Mucosa of gallbladder (tissue), 1 donor: ENCODE results near the gene PPM1K. TPM values are rescaled to one million over a fixed set of nuclear protein-coding genes. Genes with fewer than 3 reads are reported as not detected.
"Not testable (repeated sequence)": the region's sequence is repeated elsewhere in the genome, so short reads cannot be mapped to it uniquely, and the experiment has no call there.

ENCODE experiments used
- DNase-seq: peaks from one replicate; pipeline ENCODE4 v3.0.0-alpha.2; 2020; ENCODE audit warnings: low spot score
- total RNA-seq: library from RNA; stranded (reverse); gene quantifications from one replicate; pipeline ENCODE4 v1.2.1, GENCODE V29; 2021
- donor health status: DM: no; HTN: no; CAD: no.

PPM1K gene
- 24.4 TPM for total RNA-seq

DNA sequence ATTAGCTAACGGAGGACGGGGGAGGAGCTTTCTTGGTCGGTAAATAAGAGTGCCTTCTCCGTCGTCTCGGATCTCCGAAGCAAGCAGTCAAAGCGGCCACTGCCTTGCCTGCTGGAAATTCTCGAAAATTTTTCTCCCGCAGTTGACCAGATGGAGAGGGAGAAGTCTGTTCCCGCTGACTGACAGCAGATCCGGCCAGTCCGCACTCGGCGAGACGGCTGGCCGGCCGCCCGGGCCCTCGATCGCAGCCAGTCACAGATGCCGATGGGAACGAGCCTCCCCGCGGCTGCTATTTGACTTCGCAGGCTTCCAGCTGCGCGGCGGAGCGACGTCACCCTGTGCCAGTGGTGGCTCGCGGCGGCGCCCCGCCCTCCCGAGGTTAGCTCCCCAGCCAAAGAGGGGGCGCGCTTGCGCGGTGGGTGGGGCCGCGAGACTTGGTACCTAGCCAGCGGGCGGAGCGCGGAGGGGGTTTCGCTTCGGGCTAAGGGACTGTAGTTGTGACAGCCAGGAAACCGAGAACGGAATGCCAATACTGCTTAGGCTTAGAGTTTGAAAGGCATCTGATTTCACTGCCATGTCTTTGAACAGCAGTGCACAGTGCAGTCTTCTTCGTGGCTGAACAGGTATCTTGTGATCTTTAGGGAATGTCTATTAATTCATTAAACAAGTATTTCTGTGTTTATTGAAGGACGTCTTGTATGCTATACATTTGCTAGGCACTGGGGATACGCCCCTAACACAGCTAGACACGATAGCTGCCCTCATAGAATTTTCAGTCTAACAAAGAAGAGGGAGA, at the start of gene PPM1K:
TSS of gene PPM1K (minus strand) at position 123 of the 796 bp plus-strand sequence. CDS start 5,978 bp downstream, outside the sequence.
- peak; percentile 99 for DNase-seq

DNA sequence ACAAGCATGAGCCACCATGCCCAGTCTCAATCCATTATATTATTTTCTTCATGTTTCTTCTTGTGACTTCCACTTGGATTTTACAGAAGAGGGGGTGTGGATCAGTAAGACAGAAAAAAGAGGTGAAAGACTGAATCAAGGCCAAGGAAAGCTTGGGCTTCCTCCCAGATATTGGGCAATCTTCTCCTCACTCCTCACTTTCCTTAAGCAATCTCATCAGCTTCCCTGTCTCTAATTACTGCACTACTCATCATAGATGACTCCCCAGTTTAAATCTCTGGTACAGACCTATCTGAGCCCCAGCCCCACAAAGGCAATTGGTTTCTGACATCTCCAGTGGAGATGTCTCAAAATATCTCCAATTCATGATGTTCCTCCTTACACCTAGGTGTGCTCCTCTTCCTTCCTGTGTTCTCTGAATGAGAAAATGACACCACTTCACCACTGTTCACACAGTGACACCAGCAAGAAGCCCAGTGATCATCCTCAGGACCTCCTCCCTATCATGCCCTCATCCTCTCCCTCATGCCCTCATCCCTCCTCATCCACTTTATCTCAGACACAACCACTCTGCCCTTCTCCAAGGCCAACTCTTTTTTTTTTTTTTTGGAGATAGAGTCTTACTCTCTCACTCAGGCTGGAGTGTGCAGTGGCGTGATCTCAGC, 49.5 kb upstream of the PPM1K start:
- DNase-seq = no peak

DNA sequence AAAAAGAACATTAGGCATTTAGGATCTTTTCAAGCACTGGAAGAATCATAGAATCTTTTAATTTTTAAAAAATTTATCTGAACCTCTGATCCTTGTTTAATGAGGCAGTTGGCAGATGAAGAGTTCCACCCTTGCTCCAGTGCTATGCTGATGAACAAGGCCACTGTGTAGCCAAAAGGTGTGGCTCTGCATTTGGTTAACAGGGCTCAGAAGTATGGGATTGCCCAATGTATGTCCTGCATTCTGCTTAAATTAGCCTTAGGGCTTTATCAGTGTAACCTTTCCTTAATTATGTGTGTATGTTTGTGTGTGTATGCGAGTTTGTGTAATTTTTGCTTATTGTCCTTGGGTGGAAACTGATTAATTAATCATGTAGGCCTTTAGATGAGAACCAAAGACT, 43.3 kb upstream of the PPM1K start:
- no peak for DNase-seq

DNA sequence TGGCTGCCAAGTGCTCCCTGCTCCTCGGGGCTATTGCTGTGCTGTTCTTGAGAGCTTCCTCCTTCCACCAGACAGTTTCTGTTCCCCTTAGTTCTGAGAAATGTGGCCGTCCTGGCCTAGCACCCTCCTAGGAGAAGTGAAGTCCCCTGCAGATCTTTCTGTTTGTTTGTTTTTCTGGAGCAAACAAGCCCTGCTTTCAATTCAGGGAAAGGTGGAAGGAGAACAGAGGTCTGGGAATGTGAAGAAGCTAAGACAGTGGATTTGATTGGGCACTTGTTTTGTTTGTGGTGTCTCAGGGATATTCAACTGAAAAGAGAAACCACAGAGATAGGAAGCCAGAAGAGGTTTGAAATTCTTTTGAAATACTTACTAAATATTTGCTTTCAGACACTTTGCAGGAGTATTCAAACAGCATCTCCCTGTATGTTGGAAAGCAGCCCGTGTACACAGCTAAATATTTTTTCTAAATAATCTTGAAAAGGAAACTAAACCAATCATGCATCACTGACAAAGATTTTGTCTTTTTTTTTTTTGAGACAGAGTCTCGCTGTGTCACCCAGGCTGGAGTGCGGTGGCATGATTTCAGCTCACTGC, 36.5 kb upstream of the PPM1K start:
- no peak for DNase-seq

DNA sequence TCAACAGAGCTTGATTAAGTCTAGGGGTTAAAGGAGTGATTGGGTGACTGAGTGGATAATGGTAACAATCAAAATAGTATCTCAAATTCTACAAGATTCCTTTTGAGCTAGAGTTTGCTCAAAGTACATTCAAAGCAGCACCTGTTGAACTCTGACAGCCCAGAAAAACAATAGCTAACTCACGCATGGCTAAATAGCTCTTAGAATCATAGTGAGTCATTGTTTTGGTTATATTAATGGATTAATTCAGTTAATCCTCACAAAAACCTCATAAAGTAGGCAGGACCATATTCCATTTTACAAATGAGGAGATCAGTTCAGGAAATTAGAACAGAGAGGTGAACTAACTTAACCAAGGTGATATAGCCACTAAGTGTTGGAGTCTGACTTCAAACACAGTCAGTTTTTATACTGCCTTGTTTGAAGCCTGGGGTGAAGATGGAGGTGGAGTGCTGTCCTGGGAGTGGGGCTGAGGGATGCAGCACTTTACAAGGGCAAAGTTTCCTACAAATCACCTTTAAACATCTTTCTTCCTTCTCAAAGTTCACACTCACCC, 35.9 kb upstream of the PPM1K start:
- DNase-seq = no peak

DNA sequence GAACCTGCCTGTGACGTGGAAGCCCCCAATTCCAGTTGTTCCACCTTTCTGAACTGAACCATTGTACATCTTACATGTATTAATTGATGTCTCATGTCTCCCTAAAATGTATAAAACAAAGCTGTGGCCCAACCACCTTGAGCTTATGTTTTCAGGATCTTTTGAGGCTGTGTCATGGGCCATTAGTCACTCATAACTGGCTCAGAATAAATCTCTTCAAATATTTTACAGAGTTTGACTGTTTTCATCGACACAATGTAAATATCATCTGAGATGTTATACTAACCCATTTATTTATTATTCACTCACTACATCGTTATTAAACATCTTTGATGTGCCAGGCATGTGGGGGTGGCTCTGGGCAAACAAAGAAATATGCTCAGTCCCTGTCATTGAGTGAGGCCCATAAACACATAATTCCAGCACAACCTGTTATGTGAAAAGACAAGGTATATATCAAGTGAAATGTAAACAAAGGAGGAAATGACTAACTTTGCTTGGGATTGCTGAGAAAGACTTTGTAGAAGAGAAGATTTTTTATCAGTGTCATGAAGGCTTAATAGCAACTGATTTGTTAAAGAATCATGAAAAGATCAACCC, 34.5 kb upstream of the PPM1K start:
- no peak for DNase-seq

DNA sequence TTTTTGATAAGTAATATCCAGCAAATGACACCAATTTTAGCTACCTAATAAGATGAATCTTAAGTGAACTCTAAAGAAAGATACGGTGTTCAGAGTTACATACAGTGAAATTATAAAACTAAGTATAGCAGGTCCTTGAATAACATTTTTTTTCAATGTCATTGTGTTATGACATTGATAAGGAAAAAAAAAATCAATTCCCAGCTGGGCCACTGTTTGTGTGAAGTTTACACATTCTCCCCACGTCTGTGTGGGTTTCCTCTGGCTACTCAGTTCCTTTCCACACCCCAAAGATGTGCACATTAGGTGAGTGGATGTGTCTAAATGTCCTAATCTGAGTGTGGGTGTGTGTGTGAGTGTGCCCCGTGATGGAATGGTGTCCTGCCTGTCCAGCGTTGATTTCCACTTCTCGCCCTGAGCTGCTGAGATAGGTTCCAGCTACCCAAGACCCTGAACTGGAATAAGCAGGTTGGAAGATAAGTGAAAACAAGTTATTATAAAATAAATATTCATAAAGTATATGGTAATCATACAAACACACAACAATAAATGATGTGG, 31.2 kb upstream of the PPM1K start:
- no peak for DNase-seq

DNA sequence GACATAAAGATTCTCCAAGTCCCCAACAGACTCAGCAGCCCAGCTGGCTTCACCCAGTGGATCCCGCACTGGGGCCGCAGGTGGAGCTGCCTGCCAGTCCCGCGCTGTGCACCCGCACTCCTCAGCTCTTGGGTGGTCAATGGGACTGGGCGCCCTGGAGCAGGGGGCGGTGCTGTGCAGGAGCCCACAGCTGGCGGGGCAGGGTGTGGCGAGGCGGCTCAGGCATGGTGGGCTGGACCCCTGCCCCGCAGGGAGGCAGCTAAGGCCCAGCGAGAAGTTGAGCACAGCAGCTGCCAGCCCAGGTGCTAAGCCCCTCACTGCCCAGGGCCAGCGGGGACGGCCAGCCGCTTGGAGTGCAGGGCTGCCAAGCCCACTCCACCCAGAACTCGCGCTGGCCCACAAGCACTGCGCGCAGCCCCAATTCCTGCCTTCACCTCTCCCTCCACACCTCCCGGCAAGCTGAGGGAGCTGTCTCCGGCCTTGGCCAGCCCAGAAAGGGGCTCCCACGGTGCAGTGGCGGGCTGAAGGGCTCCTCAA, 28.8 kb upstream of the PPM1K start:
- DNase-seq = not testable (repeated sequence)

DNA sequence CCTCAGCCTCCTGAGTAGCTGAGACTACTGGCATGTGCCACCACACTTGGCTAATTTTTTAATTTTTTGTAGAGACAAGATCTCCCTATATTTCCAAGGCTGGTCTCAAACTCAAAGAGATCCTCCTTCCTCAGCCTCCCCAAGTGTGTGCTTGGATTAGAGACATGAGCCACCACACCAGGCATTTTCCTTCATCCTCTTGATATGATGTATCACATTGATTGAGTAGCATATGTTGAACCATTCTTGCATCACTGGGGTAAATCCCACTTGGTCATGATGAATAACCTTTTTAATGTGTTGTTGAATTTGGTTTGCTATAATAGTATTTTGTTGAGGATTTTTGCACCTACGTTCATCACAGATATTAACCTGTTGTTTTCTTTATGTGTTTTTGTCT, 24.2 kb upstream of the PPM1K start:
- DNase-seq = no peak

DNA sequence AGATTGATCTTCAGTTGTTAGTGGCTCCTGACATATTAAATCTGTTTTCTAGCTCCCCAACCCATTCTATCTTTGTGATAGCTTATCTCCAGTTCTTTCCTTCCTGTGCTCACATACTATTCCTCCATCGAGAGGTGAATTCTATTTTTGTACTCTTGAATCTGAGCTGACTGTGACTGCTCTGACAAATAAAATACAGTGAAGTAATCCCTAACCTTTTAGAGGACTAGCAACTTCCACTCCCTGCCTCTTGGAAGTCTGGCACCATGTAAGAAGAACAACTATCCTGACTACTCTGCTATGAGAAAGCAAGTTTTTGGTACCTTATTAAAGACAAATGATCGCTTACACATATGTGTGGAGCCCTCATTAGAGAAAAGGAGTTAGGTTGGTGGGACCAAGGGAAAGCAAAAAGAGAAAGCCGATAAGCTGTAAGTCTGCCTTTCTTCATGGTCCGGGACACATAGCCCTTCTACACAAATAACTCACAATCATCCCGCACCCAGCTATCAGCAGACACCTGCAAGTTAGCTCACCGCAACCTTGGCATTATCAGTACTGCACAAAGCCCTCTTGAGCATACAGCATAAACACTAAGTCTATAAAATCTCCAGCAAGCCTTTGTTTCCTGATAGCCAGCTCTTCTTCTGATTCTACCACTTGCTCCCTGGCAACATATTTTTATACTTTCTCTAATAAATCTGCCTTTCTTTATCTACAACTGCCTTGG, 13.5 kb upstream of the PPM1K start:
- no peak for DNase-seq

DNA sequence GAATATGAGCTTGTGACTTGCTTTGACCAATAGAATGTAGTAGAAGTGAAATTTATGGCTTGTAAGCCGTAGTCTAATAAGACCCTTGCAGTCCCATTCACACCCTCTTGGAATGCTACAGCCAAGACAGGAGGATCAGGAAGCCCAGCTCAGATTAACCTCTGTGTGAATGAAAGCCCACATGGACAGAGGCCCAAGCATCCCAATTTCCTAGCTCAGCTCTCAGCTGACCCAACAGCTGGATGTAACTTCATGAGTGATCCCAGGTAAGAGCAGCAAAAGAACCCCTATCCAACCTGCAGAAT, 12.8 kb upstream of the PPM1K start:
- no peak for DNase-seq

DNA sequence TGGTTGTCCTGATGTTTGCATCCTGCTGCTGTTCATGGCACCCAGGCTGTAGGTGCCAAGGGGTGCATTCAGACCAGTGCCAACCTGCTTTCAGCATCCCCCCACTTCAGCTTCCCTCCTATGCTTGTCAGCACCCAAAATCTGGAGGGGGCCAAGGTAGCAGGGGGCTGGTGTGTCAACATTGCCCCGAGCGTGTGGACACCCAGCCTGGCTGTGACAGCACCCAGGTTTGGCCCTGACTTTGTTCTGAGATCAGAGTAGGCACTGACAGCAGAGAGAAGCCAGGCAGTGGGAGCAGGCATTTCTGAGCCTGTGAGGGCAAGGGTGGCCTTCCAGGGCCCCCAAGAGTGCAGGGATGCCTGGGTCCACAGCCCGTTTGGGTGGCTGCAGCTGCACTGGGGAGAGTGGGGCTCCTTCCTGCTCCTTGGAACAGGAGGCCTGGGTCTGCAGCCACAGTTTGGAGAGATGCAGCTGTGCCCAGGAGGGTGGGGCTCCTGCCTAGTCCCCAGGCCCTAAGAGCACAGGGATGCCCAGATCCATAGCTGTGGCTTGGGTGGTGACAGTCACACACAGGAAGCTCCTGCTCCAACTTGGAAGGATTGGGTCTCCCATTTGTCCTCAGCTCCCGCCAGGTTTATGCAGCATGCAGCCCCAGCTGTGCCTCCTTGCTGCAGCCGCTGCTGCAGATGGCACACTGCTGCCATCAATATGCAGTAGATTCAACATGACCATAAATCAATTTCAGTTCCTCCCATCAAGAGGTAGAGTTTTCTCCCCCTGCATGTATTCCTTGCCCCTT, 12.3 kb upstream of the PPM1K start:
- DNase-seq = no peak

DNA sequence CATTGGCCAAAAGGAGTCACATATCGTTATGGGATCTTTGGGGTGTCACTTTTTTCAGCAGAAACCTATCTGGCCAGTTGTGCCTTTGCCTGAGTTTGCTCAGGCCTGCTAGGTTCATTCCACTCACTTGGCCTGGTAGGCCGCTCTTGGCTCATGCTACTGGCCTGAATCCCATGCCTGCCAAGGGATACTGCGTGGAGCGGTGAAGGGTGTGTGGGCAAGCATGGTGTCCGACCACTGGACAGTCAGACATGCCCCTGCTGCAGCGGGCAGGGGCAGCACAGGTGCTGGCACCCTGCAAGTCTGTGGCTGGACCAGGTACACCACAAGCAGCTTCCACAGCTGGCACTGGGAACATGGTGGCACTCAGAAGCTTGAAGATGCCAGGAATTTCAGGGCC, 11.3 kb upstream of the PPM1K start:
- DNase-seq = no peak

DNA sequence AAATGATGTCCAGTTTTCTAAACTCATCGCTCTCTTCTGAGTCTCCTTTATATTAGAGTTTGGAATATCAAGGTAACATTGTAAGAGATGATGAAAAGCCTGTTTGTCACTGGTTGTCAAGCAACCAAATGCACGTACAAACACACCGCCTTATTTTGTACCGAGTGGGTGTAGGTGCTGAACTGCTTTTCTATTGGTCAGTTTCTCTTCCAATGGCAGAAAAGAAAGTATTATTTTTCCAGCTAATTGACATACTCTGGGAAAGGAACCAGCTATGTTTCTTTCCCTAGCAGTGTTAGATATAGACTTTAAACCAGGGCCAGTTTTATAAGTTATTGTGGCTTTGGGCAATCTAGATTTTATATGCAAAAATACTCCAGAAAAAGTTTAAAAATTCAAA, 6.6 kb upstream of the PPM1K start:
- DNase-seq = no peak

DNA sequence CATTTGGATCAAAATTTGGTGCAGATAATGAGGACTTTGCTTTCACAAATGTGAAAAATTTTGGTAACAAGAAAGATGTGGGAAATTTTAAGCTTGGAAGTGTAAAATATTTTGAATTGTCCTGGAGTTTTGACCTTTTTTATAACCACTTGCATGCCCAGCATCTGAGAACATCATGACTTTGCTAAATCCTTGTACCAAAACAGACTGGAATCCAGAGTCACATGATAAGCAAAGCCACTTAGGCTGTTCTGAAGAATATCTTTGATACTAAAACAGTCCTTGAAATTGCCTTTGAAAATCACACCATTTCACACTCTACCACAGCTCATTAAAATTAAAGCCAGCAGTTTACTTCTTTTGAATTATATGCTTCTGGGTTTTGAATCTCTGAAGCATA, 2.5 kb upstream of the PPM1K start:
- no peak for DNase-seq

DNA sequence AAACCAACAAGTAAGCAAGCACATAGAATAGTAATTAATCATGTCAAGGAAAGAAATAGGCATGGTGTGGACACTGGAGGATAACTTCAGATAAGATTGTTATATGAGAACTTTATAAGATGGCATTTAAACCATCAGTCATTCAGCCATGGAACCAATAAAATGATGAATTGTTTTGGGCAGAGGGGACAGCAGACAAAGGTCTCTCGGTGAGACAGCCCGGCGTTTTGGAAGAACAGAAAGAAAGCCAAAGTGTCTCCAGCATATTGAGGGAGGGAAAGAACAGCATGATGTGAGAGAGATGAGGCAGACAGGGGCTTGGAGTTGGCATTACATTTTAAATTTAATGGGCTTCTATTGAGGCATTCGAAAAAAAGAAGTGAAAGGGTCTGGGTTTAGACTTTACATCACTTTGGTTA, 883 bp upstream of the PPM1K start:
- no peak for DNase-seq

DNA sequence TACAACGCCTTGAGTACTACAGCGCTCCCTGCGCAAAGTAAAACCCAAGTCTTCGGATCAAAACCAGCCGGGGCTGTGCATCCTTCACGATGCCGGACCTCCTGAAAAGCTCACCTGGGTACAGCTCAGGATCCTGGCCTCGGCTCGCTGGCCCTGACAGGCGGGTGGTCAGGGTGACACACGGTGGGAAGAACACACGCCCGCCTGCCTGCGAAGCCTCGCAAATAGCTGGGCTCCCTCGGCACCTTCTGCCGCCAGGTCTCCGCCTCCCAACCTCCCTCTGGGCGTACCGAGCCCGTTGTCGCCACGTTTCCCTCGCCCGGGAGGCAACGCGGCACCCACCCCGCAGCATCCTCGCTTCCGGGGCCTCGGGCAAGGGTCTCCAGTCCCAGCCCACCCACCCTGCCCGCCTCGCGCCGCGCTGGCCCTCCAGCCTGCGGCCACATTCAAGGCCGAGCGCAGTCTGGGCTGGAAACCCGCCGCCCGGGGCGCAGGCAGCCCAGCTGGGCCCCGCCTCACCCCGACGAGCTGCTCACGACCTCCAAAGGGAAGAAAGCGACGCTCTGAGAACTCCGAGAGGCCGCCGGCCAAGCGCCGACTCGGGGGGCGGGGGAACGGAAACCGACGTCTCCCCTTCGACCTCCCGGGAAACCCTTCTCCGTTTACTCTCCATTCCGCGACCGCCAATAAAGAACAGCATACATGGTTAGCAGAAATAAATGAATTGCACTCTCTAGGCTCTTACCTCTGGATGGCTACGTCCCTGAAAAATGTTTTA, 511 bp downstream of the PPM1K start:
- DNase-seq = peak; percentile 56

DNA sequence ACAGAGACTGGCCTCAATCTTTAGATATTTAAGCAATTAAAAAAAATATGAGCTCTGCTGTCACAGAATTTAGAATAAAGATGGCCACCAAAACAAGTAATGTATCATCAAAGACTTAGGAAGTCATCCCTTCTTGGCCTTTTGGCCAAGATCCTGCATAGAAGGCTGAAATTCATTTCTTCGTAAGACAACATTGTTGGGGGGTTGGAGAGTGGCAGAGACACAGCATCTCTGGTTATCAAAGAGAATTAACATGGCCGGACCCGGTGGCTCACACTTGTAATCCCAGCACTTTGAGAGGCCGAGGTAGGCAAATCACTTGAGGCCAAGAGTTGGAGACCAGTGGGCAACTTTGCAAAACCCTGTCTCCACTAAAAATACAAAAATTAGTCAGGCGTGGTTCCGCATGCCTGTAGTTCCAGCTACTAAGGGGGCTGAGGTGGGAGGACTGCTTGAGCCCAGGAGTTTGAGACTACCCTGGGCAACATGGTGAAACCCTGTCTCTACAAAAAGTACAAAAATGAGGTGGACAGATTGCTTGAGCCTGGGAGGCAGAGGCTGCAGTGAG, 4.0 kb downstream of the PPM1K start:
- DNase-seq = no peak

DNA sequence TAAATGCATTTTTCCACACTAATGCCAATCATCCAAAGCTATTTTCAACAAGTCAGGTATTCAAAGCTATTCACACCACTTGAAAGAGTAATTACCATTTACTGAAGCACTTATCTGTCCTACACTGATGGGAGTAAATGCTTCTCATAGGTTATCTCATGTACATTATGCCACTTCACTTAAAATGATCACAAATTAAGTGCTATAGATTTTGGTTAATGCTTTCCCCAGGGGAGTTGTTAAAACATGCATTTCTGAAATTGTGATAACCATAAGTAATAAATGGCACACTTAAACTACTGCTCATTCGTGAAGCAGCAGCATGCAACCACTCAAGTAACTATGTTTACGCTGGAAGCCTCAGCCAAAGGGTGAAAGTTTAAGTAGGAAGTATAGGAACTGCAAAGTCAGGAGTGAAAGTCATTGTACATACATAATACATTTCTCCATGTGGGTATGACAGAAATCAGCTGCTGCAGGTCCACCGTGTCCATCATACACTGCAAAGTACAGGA, 6.6 kb downstream of the PPM1K start:
- DNase-seq = no peak
